GM18499 (cell line): ENCODE results near the gene ZIM2.

ENCODE experiments used
- ATAC-seq: cut with Tn5 transposase; IDR thresholded peaks from one replicate; pipeline ENCODE4 v1.9.1; 2021; ENCODE audit warnings: moderate number of reproducible peaks; ENCODE audit not compliant: insufficient read depth, unreplicated experiment

The ZIM2 gene

DNA sequence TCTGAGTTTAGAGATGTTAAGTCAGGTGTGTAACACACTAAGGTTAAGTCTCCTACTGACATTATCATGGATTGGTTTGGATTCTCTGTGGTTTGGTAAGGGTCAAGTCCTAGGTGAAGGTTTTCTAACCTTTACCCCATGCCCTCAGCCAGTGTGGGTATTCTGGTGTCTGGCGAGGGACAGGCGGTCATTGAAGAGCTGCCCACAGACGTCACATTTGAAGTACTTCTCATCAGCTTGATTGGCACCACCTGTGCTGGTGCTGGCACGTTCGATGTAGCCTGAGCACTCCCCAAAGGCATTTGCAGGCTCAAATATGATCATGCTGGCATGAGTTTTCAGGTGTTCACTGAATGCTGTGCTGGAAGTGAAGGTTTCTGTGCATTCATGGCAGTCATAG lies 27.0 kb downstream of the ZIM2 start:
- no peak for ATAC-seq

DNA sequence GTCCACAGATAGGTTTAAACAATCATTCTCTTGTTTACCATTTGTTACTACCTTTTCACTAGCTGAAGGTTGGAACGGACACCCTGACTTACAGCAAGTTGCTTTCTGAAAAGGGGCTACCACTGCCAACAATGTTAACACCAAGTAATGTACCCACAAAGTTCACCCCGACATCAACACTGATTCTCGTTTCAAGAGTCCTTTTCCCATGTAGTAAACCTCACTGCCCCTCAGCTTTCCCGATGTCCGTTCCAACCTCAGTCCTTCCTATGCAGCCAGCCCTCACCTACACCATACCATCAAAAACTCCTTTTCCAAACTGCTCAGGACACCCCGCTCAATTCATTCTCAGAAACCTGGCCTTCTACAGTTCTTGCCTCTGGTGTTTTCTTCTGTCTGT lies 29.0 kb downstream of the ZIM2 start:
- ATAC-seq: no peak

DNA sequence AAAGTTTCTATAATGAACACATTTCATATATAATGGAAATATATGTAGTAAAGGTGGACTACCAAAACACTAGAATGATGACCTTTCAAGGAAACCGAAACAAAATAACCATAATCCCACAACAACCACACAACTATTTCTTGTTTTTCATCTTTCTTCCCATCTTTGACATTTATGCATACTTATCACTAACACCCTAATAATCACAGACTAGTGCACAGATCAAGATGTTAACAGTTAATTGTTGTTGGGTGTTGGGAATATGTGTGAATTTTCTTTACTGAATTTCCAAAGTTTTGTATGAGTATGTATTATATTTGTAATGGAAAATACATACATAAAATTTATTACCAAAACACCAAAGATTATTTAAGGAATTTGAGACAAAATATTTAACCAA lies 30.3 kb downstream of the ZIM2 start:
- no peak for ATAC-seq

DNA sequence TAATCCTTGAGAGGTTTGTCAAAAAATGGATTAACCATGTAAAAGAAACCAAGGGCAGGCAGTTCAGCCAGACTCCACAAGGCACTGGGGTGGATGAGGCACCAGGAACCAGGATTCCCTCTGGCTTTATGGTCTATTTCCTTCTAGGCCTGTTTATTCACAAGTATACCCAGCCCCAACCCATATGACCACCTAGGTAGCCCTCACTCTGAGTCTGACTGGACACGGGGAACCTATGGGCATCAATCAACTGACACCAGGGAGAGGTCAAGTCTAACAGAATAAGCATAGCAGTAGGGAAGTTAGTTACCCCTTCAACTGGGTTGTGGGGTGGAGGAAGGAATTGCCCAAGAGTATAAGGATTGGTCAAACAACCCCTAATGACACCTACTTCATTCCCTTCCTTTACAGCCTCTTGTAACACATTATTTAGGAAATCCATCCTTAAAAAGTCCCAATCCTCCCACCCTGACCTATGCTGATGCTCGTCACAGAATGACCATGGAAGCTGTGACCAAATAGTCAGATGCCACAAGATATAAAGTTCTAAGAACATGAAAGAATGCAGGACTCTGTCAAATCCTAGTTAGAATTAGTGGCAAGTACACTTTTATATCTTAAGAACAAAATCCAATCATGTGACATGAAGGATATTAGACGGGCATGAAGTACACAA lies 31.7 kb downstream of the ZIM2 start:
- ATAC-seq: no peak

DNA sequence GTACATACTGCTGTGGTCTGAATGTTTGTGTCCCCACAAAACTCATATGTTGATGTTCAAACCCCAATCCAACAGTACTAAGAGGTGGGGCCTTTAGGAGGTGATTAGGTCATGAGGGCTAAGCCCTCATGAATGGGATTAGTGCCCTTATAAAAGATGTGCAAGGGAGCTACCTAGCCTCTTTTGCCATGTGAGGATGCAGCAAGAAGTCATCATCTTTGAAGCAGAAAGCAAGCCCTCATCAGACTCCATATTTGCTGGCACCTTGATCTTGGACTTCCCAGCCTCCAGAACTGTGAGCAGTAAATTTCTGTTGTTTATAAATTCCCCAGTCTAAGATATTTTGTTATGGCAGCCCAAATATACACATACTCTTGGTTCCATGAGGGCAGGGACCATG lies 33.9 kb downstream of the ZIM2 start:
- ATAC-seq: no peak

DNA sequence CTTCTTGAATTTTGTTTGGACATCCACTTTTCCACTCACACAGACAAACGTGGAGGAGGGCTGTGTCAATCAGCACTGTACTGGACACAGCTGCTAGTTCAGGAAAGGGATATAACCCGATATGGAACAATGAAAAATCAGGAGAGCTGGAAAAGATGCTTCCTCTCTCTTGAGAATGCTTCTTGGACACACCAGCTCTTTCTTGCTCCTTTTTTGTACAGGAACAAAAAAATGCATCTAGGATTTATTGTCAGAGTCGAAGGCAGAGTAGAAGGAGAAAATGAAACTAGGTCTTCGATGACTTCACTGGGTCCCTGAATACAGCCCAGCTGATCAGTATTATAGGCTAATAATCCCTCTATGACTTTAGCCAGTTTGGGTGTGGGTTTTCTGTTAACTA lies 62.2 kb downstream of the ZIM2 start:
- no peak for ATAC-seq

DNA sequence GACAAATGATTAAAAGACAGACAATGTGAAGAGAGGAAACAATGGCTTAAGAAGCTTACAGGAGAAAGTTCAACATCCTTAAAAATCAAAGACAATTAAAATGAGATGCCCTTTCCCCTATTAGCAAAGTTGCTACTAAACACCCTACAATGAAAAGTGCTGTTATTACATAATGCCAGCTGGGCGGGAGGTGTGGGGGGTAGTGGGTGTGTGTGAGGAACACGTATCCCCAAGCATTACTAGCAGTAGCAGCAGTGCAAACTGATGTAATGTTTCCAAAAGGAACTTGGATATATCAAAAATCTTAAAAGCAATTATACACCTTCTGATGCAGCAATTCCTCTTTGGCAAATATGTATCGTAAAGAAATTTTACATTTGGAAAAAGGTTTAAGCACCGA lies 70.9 kb downstream of the ZIM2 start:
- ATAC-seq: no peak

DNA sequence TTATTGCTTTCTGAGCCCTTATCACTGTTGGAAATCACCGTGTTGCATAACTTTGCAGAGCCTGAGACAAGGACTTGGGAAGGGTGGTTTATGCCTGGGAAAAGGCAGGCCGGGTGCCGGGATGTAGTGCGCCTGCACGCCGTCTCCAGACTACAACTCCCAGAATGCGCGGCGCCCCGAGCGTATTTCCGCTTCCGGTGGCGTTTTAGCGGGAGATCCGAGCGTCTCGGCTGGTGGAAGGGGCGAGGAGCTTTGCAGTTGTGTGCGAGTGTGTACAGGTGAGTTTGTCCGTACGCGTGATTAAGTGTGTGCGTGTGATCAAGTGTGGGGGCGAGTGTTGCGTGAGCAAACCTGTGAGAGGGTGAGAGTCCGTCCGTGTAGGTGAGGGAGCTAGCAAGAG lies 75.4 kb downstream of the ZIM2 start:
- ATAC-seq: no peak

DNA sequence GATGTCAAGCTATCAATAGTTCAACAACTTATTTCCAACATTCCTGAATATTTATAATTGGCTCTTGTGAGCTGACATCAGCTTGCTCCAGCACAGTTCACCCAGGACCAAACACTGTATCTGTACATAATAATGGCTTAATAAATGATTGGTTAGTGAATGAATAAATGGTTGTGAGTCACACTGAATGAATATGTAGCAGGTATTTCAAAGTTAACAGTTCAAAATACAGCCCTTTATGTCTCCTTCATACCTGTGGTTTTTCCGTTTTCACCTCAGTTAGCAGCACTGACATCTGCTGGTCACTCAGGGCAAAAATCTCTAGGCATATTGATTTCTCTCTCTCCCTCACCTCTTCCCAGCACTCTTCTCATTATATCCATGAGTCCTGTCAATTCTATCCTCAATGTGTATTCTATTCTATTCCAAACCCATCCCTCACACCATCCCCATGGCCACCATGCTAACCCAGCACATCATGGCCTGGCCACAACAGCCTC lies 76.3 kb downstream of the ZIM2 start:
- no peak for ATAC-seq

DNA sequence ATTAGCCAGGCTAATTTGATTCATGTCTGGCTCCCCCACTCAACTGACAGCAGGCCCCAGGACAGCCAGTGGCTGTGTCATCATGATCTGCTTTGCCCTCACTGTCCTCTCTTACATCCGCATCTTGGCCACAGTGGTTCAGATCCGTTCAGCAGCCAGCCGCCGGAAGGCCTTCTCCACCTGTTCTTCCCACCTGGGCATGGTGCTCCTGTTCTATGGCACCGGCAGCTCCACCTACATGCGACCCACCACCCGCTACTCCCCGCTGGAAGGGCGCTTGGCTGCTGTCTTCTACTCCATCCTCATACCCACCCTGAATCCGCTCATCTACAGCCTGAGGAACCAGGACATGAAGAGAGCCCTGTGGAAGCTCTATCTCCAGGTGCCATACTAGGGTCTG lies 79.7 kb downstream of the ZIM2 start:
- no peak for ATAC-seq

DNA sequence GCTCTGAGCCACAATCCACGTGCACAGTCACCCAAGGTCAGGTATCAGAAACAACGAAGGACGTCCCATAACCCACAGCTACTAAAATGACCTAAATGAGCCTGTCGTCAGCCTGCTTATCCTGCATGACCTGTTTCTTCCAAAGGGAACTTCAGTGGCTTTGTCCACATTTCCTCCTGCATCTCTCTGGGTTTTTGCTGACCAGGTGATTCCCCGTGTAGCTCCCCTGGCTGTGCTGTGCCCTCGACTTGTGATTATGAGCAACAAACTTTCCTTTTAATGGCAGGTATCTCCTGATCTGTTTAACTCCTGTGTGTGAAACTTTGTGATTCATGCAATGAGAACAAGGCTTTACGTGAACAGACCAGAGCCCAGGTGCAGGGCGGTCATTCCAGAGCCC lies 81.0 kb downstream of the ZIM2 start:
- ATAC-seq: no peak

DNA sequence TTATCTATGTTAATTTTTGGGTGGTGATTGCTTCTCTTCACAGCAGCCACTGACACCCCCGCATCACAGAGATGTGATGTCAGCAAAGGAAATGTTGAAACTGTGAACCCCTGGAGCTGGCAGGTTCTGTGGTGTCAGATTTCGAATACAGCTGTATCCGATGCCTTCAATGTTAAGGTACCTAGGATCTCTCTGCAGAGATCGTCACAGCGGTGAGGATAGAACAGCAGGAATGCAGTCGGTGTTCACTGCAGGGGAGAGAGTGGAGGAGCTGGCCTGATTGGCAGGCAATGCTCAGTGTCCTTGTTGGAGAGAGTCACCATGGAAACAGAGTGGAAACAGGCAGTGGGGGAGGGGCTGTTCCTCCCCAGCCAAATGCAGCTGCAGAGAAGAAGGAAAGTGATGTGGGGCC lies 89.4 kb downstream of the ZIM2 start:
- ATAC-seq: no peak

DNA sequence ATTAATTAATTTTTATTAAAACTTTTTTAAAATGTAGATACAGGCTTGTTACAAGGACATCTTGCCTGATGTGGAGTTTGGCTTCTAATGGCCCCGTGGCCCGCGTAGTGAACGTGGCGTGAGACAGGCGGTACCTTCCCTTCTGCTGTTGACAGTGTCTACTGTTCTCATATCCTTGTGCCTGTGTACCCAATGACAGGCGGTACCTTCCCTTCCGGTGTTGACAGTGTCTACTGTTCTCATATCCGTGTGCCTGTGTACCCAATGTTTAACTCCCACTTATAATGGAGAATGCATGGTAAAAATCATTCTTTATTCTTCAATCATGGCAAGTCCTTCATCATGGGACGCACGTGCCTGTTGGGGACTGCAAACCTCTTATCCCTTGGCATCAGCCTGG lies 89.9 kb downstream of the ZIM2 start:
- ATAC-seq: no peak

DNA sequence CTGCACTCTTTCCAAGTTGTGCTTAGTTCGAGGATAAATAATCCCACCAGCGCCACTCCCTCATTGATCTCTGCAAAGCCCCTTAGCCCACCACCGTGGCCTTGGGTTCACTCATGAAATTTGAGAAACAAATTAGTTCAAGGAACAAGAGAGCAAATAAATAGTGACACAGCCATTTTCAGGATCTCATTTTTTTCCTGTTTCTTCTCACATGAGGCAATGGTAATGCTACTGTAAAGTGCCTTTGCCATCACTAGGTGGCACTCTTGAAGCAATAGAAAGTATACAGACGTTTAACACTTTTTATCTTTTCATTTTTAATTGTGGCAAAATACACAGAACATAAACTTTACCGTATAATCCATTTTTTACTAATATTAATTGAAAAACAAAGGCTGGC lies 92.1 kb downstream of the ZIM2 start:
- no peak for ATAC-seq

DNA sequence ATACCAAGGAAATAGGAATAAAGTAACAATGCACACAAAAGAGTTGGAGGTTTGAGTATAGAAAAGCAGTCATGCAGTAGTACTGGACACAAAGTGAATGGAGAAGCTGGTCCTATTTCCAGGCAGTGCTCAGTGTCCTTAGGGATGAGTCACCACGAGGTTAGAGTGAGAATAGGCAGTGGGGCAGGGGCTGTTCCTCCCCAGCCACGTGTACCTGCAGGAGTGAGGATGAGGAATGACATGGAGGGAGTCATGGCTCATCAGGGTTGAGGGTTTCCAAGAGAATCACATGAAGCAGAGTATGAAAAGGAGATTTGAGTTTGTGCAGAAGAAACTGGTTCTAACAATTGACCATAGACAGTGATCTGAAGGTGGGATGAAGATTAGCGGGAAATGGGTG lies 94.2 kb downstream of the ZIM2 start:
- ATAC-seq: no peak

DNA sequence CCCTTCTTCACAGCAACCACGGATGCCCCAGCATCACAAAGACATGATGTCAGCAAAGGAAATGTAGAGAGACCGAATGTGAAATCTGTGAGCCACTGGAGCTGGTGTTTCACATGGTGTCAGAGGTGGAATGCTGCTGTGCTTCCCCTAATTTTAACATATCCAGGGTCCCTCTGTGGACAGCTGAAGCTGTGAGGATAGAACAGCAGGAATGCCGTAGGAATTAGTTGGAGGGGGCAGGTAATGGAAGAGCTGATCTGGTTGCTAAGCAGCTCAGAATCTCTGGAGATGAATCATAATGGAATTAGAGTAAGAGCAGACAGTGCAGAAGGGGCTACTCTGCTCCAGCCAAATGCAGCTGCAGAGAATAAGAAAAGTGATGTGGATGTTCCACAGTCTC lies 100.0 kb downstream of the ZIM2 start:
- no peak for ATAC-seq

DNA sequence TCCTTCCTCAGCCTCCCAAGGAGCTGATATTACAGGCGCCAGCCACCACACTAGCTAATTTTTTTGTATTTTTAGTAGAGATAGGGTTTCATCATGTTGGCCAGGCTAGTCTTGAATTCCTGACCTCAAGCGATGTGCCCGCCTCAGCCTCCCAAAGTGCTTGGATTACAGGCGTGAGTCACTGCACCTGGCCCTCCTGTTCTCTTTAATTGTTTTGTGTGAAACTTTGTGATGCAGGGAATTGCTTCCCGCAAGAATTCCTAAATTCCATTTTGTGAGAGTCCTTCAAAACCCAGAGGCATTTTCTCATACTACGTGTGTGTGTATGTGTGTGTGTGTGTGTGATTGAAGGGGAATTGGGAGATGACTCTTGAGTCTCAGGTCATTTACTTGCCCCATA lies 104.0 kb downstream of the ZIM2 start:
- ATAC-seq: no peak

DNA sequence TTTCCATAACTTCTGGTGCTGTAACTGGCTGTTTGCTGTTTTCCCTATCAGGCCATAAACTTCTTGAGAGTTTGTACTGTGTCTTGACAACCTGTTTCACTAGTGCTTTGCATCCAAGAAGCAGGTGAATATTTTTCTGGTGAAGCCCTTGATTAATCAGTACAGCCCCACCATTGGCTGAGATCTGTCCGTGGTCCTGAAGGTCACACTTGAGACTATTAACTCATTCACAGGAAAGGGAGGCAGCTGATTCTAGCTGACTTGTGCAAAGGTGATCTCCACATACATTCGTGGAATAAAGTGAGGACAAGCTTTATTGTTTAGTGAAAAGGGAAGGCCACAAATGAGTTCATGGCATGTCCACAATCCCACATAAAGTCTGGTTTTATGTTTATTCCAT lies 107.5 kb downstream of the ZIM2 start:
- no peak for ATAC-seq

DNA sequence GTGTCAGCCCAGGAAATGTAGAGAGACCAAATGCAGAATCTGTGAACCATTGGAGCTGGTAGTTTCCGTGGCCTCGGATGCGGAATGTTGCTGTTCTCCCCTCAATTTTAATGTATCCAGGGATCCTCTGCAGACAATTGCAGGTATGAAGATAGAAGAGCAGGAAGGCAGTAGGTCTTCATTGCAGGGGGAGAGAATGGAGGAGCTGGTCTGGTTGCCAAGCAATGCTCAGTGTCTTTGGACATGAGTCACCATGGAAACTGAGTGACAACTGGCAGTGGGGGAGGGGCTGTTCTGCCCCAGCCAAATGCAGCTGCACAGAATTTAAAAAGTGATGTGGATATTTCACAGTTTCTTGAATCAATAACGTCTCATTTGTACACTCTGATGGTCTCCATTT lies 112.8 kb downstream of the ZIM2 start:
- no peak for ATAC-seq

DNA sequence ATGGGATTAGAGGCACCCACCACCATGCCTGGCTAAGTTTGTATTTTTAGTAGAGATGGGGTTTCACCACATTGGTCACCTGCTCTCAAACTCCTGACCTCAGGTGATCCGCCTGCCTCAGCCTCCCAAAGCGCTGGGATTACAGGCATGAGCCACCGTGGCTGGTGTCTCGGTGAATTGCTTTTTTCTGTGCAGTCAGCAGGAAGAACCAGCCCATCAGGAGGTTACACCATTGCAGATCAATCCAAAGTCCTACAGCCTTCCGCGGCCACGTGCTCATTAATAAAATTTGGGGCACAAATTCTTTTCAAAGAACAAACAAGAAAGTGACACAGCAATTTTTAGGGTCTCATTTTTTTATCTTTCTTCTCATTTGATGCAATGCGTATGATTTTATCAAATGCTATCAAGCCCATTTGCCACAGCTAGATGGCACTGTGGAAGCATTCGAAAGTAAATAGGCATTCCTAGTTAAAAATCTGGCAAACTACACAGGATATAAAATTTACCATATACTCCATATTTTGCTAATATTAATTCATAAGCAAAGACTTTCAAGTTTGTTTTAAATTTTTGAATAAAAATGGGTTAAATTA lies 114.6 kb downstream of the ZIM2 start:
- no peak for ATAC-seq
